Upper lobe of left lung (tissue), 4 donors: ENCODE data around the gene CAB39L.

Source experiments
- EP300 ChIP-seq, 4 donors: sonication (generic); formaldehyde crosslinking; IDR thresholded peaks; one replicate each; pipeline ENCODE4 v1.5.1; 2017; ENCODE audit warnings: antibody characterized with exemption in 4 of 4, control low read depth in 2 of 4
- POLR2A ChIP-seq, 4 donors: fragments of 450-650 bp; IDR thresholded peaks; one replicate each; pipeline ENCODE4 v1.5.1; 2016 to 2017; ENCODE audit warnings: antibody characterized with exemption in 4 of 4, mild to moderate bottlenecking in 2 of 4
- TF ChIP-seq, protein P1 (sequence below), 6 experiments: fragments of 450-650 bp in 4 of 6; fragments of 200-600 bp in 2 of 6; sonication (generic) in 2 of 6; IDR thresholded peaks; one replicate each; pipeline ENCODE4 v1.5.1; 2016 to 2019; ENCODE audit warnings: antibody characterized with exemption in 6 of 6

DNA sequence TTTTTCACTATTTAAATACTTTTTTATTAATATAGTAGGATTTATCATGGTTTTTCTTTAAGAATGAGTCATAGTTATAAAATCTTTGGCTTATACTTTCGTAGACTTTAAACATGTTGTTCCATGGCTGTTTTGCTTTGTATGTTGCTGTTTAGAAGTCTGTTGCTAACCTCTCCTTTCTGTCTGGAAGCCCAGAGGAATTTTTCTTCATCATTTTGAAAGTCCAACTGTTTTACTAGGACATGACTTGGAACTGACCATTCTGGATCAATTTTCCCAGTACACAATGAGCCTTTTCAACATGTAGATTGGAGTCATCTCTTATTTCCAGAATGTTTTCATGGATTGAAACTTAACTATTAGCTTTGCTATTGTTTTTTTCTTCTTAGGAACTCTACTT, 7.9 kb downstream of the CAB39L start:
- TF ChIP-seq, protein P1, sequence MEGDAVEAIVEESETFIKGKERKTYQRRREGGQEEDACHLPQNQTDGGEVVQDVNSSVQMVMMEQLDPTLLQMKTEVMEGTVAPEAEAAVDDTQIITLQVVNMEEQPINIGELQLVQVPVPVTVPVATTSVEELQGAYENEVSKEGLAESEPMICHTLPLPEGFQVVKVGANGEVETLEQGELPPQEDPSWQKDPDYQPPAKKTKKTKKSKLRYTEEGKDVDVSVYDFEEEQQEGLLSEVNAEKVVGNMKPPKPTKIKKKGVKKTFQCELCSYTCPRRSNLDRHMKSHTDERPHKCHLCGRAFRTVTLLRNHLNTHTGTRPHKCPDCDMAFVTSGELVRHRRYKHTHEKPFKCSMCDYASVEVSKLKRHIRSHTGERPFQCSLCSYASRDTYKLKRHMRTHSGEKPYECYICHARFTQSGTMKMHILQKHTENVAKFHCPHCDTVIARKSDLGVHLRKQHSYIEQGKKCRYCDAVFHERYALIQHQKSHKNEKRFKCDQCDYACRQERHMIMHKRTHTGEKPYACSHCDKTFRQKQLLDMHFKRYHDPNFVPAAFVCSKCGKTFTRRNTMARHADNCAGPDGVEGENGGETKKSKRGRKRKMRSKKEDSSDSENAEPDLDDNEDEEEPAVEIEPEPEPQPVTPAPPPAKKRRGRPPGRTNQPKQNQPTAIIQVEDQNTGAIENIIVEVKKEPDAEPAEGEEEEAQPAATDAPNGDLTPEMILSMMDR (IDR thresholded peaks at IDR 0.05) = no peak
- TF ChIP-seq POLR2A (IDR thresholded peaks at IDR 0.05) (no peak), EP300 (IDR thresholded peaks at IDR 0.05) (no peak)
